GM21717 (cell line): ENCODE data around the gene MAGI3.
"Not testable (repeated sequence)": the region's sequence is repeated elsewhere in the genome, so short reads cannot be mapped to it uniquely, and the experiment has no call there.

ENCODE experiments used
- ATAC-seq: cut with Tn5 transposase; IDR thresholded peaks from one replicate; pipeline ENCODE4 v1.9.1; 2021; ENCODE audit warnings: mild to moderate bottlenecking, moderate library complexity; ENCODE audit not compliant: unreplicated experiment

Gene MAGI3

GRCh38 chr1:113508364-113509164 lies 118.2 kb downstream of the MAGI3 start:
- no peak for ATAC-seq

- ATAC-seq: not testable (repeated sequence)
Observed at GRCh38 chr1:113509766-113510165, 119.5 kb downstream of the MAGI3 start.

- ATAC-seq: no peak
Observed at GRCh38 chr1:113511269-113511668, 121.0 kb downstream of the MAGI3 start.

- ATAC-seq: no peak
Observed at GRCh38 chr1:113515498-113515897, 125.2 kb downstream of the MAGI3 start.

- no peak for ATAC-seq
Observed at GRCh38 chr1:113517346-113517745, 127.0 kb downstream of the MAGI3 start.

GRCh38 chr1:113517983-113518382 lies 127.7 kb downstream of the MAGI3 start:
- no peak for ATAC-seq

- ATAC-seq: no peak
Observed at GRCh38 chr1:113519556-113519955, 129.2 kb downstream of the MAGI3 start.

GRCh38 chr1:113530021-113530420 lies 139.7 kb downstream of the MAGI3 start:
- no peak for ATAC-seq

- no peak for ATAC-seq
Observed at GRCh38 chr1:113531321-113531720, 141.0 kb downstream of the MAGI3 start.

- no peak for ATAC-seq
Observed at GRCh38 chr1:113533061-113533460, 142.7 kb downstream of the MAGI3 start.

GRCh38 chr1:113534130-113534817 lies 144.0 kb downstream of the MAGI3 start:
- ATAC-seq: no peak

- ATAC-seq: no peak
Observed at GRCh38 chr1:113534875-113535274, 144.6 kb downstream of the MAGI3 start.

GRCh38 chr1:113536182-113536780 lies 146.0 kb downstream of the MAGI3 start:
- no peak for ATAC-seq

GRCh38 chr1:113538225-113538624 lies 147.9 kb downstream of the MAGI3 start:
- ATAC-seq: no peak

- no peak for ATAC-seq
Observed at GRCh38 chr1:113540335-113540734, 150.0 kb downstream of the MAGI3 start.

GRCh38 chr1:113541106-113541505 lies 150.8 kb downstream of the MAGI3 start:
- ATAC-seq: no peak

- no peak for ATAC-seq
Observed at GRCh38 chr1:113542221-113542701, 151.9 kb downstream of the MAGI3 start.

- ATAC-seq: no peak
Observed at GRCh38 chr1:113543110-113543509, 152.8 kb downstream of the MAGI3 start.

- ATAC-seq: no peak
Observed at GRCh38 chr1:113545210-113545609, 154.9 kb downstream of the MAGI3 start.

GRCh38 chr1:113545626-113546025 lies 155.3 kb downstream of the MAGI3 start:
- no peak for ATAC-seq

GRCh38 chr1:113551728-113552127 lies 161.4 kb downstream of the MAGI3 start:
- ATAC-seq: no peak

GRCh38 chr1:113552244-113552643 lies 161.9 kb downstream of the MAGI3 start:
- no peak for ATAC-seq
